GM12892 (cell line): ENCODE results near the gene USP2.

Source experiments
- DNase-seq: peaks from one replicate; pipeline ENCODE4 v3.0.0; 2011; ENCODE audit not compliant: insufficient read length
- FAIRE-seq: peaks from 2 replicates; lab custom pipeline; 2011; peaks lifted over from hg19 to GRCh38; lab: Jason Lieb, UNC
- POLR2A ChIP-seq: IDR thresholded peaks from 2 replicates; pipeline ENCODE4 v1.6.1; 2011; ENCODE audit warnings: low read depth, low read length, control low read depth
- POLR2AphosphoS5 ChIP-seq: IDR thresholded peaks from 2 replicates; pipeline ENCODE4 v1.6.1; 2011; ENCODE audit warnings: low read depth, low read length, control low read depth
- TAF1 ChIP-seq: IDR thresholded peaks from 2 replicates; pipeline ENCODE4 v1.6.1; 2011; ENCODE audit warnings: low read depth, mild to moderate bottlenecking, control low read depth, low read length, borderline replicate concordance

The USP2 gene

GRCh38 chr11:119342362-119343130, 38.9 kb downstream of the USP2 start:
- TF ChIP-seq TAF1 (no peak), POLR2A (no peak), POLR2AphosphoS5 (no peak)
- FAIRE-seq, result no peak

GRCh38 chr11:119342023-119342300, 39.5 kb downstream of the USP2 start:
- TF ChIP-seq POLR2AphosphoS5 (no peak), POLR2A (no peak), TAF1 (no peak)
- no peak for FAIRE-seq
- no peak for DNase-seq

More at GRCh38 chr11:119342362-119343130, 38.9 kb downstream of the USP2 start:
- DNase-seq, result no peak

GRCh38 chr11:119341222-119342022, 40.1 kb downstream of the USP2 start:
- DNase-seq (no peak), FAIRE-seq (no peak)
- TF ChIP-seq POLR2A (no peak), TAF1 (no peak), POLR2AphosphoS5 (no peak)

- DNase-seq (no peak), FAIRE-seq (no peak)
- TF ChIP-seq POLR2AphosphoS5 (no peak), POLR2A (no peak), TAF1 (no peak)
These were observed 40.9 kb downstream of the USP2 start, which contains the start of gene C1QTNF5 for GRCh38 chr11:119340335-119341221. Gene C1QTNF5, minus strand, starts transcription at chr11:119340883. Its CDS starts 486 bp downstream, at chr11:119340397.

- TF ChIP-seq POLR2AphosphoS5 (no peak), POLR2A (no peak), TAF1 (no peak)
- peak; percentile 24 for FAIRE-seq
- DNase-seq, result no peak
These were observed 41.7 kb downstream of the USP2 start for GRCh38 chr11:119339589-119340334.

GRCh38 chr11:119338965-119339588, 42.4 kb downstream of the USP2 start:
- FAIRE-seq (no peak), DNase-seq (no peak)
- TF ChIP-seq TAF1 (no peak), POLR2AphosphoS5 (no peak), POLR2A (no peak)

GRCh38 chr11:119338318-119338890, 43.1 kb downstream of the USP2 start:
- FAIRE-seq (peak; percentile 87), DNase-seq (peak; percentile 85)

GRCh38 chr11:119337581-119338317, 43.7 kb downstream of the USP2 start:
- DNase-seq, result no peak
- TF ChIP-seq POLR2A, result no peak
- no peak for FAIRE-seq

More at GRCh38 chr11:119338318-119338890, 43.1 kb downstream of the USP2 start:
- TF ChIP-seq TAF1, result no peak
- no peak for TF ChIP-seq POLR2A
- TF ChIP-seq POLR2AphosphoS5, result no peak

GRCh38 chr11:119336744-119337469, 44.6 kb downstream of the USP2 start:
- DNase-seq, result no peak
- FAIRE-seq, result no peak
- TF ChIP-seq TAF1 (no peak), POLR2AphosphoS5 (no peak), POLR2A (no peak)
